Rectal smooth muscle tissue (tissue), 1 donor: ENCODE data around the gene FGFRL1.

Experiments used
- H3K27ac ChIP-seq: one replicate; pipeline ENCODE4 v1.7.0; 2013; ENCODE audit warnings: low read depth, low read length, inconsistent platforms
- H3K27me3 ChIP-seq: one replicate; pipeline ENCODE4 v1.7.0; 2013; ENCODE audit warnings: low read length; ENCODE audit not compliant: control insufficient read depth, insufficient read depth
- H3K36me3 ChIP-seq: one replicate; pipeline ENCODE4 v1.7.0; 2013; ENCODE audit warnings: low read length; ENCODE audit not compliant: control insufficient read depth, insufficient read depth
- H3K4me1 ChIP-seq: one replicate; pipeline ENCODE4 v1.7.0; 2013; ENCODE audit warnings: low read length; ENCODE audit not compliant: control insufficient read depth, insufficient read depth
- H3K4me3 ChIP-seq: one replicate; pipeline ENCODE4 v1.7.0; 2013; ENCODE audit warnings: low read length
- H3K9ac ChIP-seq: one replicate; pipeline ENCODE4 v1.7.0; 2013; ENCODE audit warnings: low read length

Gene FGFRL1

DNA sequence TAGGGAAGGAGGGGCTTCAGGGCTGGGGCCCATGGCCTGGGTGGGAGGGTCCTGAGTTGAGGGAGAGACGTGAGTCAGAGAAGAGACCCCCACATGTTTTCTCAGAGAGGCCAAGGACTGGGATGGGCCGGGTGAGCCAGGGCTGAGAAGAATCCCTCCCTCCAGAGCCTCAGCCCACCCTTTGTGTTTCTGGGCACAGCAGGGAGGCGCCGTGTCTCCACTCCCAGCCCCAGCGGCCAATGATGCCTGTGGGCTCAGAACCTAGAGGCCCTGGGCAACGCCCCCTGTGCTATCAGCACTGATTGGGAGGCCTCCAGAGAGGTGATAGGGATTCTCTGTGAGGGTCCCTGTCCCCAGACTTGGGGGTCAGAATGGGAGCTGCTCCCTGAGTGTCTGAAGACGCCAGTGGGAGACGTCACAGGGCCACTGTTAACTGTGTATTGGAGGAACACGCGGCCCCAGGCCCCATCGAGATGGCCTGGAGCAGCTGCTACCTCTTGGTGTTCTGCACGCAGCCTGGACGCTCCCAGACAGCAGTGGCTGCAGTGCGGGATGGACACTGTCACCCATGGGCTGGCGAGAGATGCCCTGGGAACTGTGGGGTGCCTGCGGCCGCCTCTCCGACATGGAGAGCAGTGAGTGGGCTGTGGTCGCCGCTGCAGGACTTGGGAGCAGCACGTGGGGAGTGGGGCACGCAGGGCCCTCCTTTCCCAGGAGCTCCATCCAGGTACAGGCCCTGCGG is 8.5 kb downstream of the FGFRL1 start:
- no peaks in the 10 kb centered on the region for H3K4me1 ChIP-seq
- H3K9ac ChIP-seq, result no peak overlapping the region

DNA sequence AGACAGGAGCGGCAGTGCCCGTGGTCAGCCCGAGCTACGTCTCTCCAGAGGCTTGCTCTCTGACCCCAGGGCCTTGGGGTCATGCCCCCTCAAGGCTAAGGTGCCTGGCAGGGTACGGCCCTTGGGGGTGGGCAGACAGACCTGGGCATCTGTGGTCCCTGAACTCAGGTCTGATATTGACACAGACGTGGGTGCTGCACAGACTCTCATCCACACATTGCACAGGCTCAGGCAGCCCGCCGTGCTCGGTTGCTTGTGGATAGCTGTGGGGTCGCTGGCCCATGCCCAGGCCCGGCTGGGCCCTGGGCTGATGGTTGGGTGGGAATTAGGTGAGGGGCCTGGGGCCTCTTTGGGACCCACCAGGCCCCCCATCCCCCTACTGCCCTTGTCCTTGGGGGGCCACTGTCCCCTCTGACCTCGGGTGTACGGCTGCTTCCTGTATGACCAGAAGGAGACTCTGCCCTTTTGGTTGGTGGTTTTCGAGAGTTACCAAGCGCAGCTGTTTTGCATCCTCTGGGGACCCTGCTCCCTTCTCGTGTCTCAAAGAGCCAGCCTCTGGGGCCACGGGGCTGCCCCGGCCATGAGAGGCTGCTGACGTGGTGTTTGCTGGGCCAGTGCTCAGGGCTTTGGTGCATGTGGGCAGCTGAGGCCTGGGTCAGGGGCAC is 10.1 kb downstream of the FGFRL1 start:
- Histone ChIP-seq H3K4me3 (no peak overlapping the region), H3K27ac (no peak overlapping the region), H3K9ac (no peak overlapping the region), H3K27me3 (no peaks in the 10 kb centered on the region), H3K4me1 (no peaks in the 10 kb centered on the region), H3K36me3 (no peaks in the 10 kb centered on the region)

More for the DNA sequence above, 8.5 kb downstream of the FGFRL1 start:
- Histone ChIP-seq H3K4me3 (no peak overlapping the region), H3K27ac (no peak overlapping the region), H3K27me3 (no peaks in the 10 kb centered on the region), H3K36me3 (no peaks in the 10 kb centered on the region)

DNA sequence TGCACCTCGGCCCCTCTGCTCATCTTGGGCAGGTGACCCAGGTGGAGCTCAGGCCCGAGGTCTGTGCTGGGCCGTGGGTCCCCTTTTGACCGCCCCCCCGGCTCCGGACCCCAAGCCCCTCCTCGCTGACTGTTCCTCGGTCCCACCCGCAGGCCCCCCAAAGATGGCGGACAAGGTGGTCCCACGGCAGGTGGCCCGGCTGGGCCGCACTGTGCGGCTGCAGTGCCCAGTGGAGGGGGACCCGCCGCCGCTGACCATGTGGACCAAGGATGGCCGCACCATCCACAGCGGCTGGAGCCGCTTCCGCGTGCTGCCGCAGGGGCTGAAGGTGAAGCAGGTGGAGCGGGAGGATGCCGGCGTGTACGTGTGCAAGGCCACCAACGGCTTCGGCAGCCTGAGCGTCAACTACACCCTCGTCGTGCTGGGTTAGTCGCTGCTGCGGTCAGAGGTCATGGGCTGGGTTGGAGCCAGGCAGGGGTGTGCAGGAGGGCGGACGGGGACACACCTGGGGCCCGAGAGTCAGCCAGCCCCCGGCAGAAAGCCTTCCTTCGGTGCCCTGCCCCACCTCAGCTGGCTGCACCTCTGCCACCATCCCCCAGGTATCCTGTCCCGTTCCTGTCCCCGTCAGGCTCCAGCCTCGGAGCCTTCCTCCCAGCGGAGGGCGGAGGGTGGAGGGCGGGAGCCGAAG is 10.8 kb downstream of the FGFRL1 start:
- Histone ChIP-seq H3K27ac (no peak overlapping the region), H3K4me1 (no peaks in the 10 kb centered on the region), H3K36me3 (no peaks in the 10 kb centered on the region), H3K9ac (no peak overlapping the region), H3K27me3 (no peaks in the 10 kb centered on the region), H3K4me3 (no peak overlapping the region)

DNA sequence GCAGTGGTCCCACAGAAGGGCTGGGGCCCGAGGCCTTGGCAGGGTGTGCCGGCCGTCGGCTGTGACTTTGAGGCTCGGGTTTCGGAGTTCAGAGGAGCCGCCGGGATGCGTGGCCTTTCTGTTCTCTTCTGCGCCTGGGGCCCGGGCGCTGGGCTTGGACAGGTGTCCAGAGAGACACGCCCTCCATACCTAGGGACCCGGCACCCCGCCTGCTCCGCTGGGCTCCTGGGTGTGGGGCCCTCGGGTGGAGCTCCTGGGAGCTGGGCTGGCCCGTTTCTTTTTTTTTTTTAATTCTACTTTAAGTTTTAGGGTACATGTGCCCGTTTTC is 11.3 kb downstream of the FGFRL1 start:
- Histone ChIP-seq H3K9ac (no peak overlapping the region), H3K27me3 (no peaks in the 10 kb centered on the region), H3K4me1 (no peaks in the 10 kb centered on the region), H3K36me3 (no peaks in the 10 kb centered on the region), H3K4me3 (no peak overlapping the region), H3K27ac (no peak overlapping the region)

DNA sequence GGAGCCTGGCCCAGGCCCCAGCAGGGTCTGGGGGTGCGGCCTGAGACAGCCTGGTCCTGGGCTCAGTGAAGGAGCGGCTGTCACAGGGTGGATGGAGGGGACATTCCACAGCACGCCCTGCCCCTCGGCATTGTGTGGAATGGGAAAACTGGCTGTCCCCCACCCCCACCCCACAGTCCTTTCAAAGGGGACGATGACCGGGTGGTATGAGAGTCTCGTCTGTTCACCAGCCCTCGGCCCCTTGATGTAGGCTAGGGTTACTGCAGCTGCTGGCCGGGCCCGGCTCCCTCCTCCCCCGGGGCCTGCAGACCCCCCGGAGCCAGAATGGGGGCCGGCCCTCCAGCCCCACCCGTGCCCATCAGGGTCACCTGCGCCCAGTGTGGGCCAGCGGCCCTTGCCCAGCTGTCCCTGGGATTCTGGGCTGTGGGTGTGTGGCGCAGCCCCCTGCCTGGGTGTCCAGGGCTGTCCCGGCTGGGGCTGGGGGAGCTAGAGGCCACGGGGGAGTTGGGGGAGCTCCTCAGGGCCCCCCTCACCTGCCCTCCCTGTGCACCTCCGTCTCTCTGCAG is 11.7 kb downstream of the FGFRL1 start:
- H3K36me3 ChIP-seq, result no peaks in the 10 kb centered on the region
- H3K27me3 ChIP-seq, result no peaks in the 10 kb centered on the region
- no peak overlapping the region for H3K27ac ChIP-seq
- no peak overlapping the region for H3K4me3 ChIP-seq
- no peak overlapping the region for H3K9ac ChIP-seq
- no peaks in the 10 kb centered on the region for H3K4me1 ChIP-seq

DNA sequence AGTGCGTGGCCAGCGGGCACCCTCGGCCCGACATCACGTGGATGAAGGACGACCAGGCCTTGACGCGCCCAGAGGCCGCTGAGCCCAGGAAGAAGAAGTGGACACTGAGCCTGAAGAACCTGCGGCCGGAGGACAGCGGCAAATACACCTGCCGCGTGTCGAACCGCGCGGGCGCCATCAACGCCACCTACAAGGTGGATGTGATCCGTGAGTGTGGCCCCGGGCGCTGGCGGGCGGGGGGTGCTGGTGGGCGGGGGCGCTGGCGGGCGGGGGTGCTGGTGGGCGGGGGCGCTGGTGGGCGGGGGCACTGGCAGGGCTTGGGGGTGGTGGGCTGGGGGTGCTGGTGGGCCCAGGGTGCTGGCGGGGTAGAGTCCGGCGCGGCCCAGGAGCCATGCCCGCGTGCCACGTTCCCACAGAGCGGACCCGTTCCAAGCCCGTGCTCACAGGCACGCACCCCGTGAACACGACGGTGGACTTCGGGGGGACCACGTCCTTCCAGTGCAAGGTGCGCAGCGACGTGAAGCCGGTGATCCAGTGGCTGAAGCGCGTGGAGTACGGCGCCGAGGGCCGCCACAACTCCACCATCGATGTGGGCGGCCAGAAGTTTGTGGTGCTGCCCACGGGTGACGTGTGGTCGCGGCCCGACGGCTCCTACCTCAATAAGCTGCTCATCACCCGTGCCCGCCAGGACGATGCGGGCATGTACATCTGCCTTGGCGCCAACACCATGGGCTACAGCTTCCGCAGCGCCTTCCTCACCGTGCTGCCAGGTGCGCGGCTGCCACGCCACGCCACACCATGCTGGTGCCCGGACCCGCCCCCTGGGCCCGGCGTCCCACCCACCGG is 12.7 kb downstream of the FGFRL1 start:
- no peaks in the 10 kb centered on the region for H3K27me3 ChIP-seq
- H3K9ac ChIP-seq, result no peak overlapping the region
- no peak overlapping the region for H3K27ac ChIP-seq
- H3K36me3 ChIP-seq, result no peaks in the 10 kb centered on the region
- no peak overlapping the region for H3K4me3 ChIP-seq
- no peaks in the 10 kb centered on the region for H3K4me1 ChIP-seq

DNA sequence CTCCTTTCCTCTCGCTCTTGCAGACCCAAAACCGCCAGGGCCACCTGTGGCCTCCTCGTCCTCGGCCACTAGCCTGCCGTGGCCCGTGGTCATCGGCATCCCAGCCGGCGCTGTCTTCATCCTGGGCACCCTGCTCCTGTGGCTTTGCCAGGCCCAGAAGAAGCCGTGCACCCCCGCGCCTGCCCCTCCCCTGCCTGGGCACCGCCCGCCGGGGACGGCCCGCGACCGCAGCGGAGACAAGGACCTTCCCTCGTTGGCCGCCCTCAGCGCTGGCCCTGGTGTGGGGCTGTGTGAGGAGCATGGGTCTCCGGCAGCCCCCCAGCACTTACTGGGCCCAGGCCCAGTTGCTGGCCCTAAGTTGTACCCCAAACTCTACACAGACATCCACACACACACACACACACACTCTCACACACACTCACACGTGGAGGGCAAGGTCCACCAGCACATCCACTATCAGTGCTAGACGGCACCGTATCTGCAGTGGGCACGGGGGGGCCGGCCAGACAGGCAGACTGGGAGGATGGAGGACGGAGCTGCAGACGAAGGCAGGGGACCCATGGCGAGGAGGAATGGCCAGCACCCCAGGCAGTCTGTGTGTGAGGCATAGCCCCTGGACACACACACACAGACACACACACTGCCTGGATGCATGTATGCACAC is 13.6 kb downstream of the FGFRL1 start:
- Histone ChIP-seq H3K27me3 (no peaks in the 10 kb centered on the region), H3K4me3 (no peak overlapping the region), H3K9ac (no peak overlapping the region), H3K36me3 (no peaks in the 10 kb centered on the region), H3K4me1 (no peaks in the 10 kb centered on the region), H3K27ac (no peak overlapping the region)

DNA sequence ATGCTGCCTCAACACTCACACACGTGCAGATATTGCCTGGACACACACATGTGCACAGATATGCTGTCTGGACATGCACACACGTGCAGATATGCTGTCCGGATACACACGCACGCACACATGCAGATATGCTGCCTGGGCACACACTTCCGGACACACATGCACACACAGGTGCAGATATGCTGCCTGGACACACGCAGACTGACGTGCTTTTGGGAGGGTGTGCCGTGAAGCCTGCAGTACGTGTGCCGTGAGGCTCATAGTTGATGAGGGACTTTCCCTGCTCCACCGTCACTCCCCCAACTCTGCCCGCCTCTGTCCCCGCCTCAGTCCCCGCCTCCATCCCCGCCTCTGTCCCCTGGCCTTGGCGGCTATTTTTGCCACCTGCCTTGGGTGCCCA is 14.7 kb downstream of the FGFRL1 start:
- Histone ChIP-seq H3K27me3 (peaks cover 4% of the 10 kb centered on the region), H3K27ac (no peak overlapping the region), H3K4me1 (no peaks in the 10 kb centered on the region), H3K36me3 (no peaks in the 10 kb centered on the region), H3K9ac (no peak overlapping the region), H3K4me3 (no peak overlapping the region)

DNA sequence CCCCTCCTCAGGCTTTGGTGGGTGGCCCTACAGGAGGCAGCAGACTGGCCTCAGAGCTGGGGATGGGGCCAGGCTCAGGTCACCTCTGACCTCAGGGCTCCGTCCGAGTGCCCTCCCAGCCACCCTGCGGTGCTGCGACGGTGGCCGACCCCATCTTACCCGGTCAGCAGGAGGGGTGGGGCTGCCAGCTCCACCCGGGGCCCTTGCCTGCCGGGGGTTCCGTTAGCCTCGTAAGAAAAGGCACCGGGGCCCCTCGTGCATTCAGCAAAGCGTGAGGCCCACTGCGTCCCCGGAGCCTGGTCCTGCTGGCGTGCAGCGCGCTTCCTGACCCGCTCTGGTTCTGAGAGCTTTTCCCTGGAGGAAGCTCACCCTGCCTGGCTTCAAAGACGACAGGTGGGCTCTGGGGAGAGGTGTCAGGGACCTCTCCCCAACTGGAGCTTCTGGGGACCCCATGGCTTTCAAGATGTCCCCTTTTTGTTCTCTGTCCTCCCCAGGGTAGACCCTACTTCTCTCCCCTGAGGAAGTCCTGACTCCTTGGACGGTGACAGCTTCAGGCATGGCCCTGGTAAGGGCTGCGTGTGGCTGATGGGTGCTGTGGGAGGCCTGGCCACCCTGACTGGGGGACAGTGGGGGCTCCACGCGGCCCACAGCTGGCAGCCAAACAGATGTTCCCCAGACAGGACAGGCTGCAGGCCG is 15.9 kb downstream of the FGFRL1 start:
- peaks cover 4% of the 10 kb centered on the region for H3K27me3 ChIP-seq
- no peaks in the 10 kb centered on the region for H3K4me1 ChIP-seq
- H3K9ac ChIP-seq, result no peak overlapping the region
- H3K4me3 ChIP-seq, result no peak overlapping the region
- no peak overlapping the region for H3K27ac ChIP-seq
- H3K36me3 ChIP-seq, result no peaks in the 10 kb centered on the region

DNA sequence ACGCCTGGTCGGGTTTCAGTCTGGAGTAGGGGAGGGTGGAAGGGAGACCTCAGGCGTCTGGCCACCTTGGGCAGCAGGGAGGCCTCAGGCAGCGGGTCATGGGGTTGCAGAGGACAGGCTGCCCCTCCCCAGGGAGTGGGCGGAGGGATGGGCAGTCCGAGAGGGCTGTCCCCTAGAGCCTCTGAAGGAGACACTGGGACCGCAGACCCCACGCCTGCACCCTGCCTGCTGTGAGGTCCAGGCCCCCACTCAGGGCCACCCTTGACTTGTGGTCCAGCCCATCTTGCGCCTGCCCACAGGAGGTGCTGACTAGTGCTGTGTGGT is 16.5 kb downstream of the FGFRL1 start:
- Histone ChIP-seq H3K4me3 (no peak overlapping the region), H3K4me1 (no peaks in the 10 kb centered on the region), H3K27ac (no peak overlapping the region), H3K36me3 (no peaks in the 10 kb centered on the region), H3K27me3 (peaks cover 4% of the 10 kb centered on the region), H3K9ac (no peak overlapping the region)

DNA sequence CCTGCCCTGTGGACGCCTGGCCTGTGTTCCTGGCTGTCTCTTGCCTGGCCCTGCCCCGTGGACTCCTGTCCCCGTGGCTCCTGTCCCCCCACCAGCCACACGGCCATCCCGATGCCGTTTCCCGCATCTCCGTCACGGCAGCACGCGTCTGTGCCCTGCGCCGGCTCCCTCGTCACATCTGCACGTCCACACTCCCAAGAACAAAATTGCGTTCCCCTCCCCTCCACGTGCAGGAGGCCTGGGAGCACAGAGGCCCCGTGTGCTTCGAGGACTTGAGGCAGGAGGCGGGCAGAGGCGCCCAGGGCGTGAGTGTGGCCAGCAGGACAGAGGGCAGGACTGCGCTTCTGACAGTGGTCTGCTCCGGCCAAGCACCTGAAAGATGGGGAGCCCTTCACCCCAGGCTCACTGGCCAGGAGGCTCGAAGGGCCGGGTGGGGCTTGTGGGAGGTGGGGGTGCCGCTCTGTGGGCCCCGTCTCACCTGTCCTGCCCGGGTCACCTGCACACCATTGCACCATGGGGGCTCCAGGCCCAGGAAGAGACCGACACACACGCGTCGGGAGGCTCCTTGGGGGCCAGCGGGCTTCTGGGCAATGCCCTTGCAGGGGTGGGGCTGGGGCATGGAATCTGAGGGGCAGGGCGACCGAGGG is 17.3 kb downstream of the FGFRL1 start:
- peaks cover 9% of the 10 kb centered on the region for H3K27me3 ChIP-seq
- H3K4me1 ChIP-seq, result no peaks in the 10 kb centered on the region
- no peaks in the 10 kb centered on the region for H3K36me3 ChIP-seq
- H3K4me3 ChIP-seq, result no peak overlapping the region
- H3K9ac ChIP-seq, result no peak overlapping the region
- H3K27ac ChIP-seq, result no peak overlapping the region
